Stimulated activated CD8-positive, alpha-beta memory T cell treated with anti-CD3 and anti-CD28 coated beads, Interleukin-12 subunit alpha, Interleukin-12 subunit beta, amount 100 ng/mL, for 1 hour (primary cell): Measurements from ENCODE around the gene MAN1A2.

Experiments
- DNase-seq: peaks from one replicate; pipeline ENCODE4 v3.0.0-alpha.2; 2020; ENCODE audit warnings: low read depth

The MAN1A2 gene

GRCh38 chr1:117359561-117360289 is 7.5 kb upstream of the MAN1A2 start:
- DNase-seq, result no peak

GRCh38 chr1:117362986-117363385 is 4.3 kb upstream of the MAN1A2 start:
- no peak for DNase-seq

- DNase-seq, result no peak
These were observed 3.6 kb upstream of the MAN1A2 start for GRCh38 chr1:117363571-117364048.

- no peak for DNase-seq
These were observed 3.0 kb upstream of the MAN1A2 start for GRCh38 chr1:117364240-117364639.

GRCh38 chr1:117365350-117366176 is 1.7 kb upstream of the MAN1A2 start:
- no peak for DNase-seq

GRCh38 chr1:117366177-117367045 is 838 bp upstream of the MAN1A2 start:
- DNase-seq, result peak; percentile 66

- no peak for DNase-seq
These were observed 1.2 kb downstream of the MAN1A2 start for GRCh38 chr1:117368116-117369108.

GRCh38 chr1:117370071-117370470 is 2.8 kb downstream of the MAN1A2 start:
- DNase-seq, result no peak

GRCh38 chr1:117370509-117370908 is 3.3 kb downstream of the MAN1A2 start:
- DNase-seq, result no peak

GRCh38 chr1:117371441-117372151 is 4.3 kb downstream of the MAN1A2 start:
- no peak for DNase-seq

- DNase-seq, result no peak
These were observed 5.7 kb downstream of the MAN1A2 start for GRCh38 chr1:117372863-117373412.

GRCh38 chr1:117373932-117374331 is 6.7 kb downstream of the MAN1A2 start:
- DNase-seq, result no peak

GRCh38 chr1:117375327-117375726 is 8.1 kb downstream of the MAN1A2 start:
- no peak for DNase-seq

GRCh38 chr1:117387060-117387633 is 19.9 kb downstream of the MAN1A2 start:
- DNase-seq, result no peak

GRCh38 chr1:117388328-117388727 is 21.1 kb downstream of the MAN1A2 start:
- no peak for DNase-seq

GRCh38 chr1:117389284-117389683 is 22.0 kb downstream of the MAN1A2 start:
- DNase-seq, result no peak

- no peak for DNase-seq
These were observed 22.5 kb downstream of the MAN1A2 start for GRCh38 chr1:117389779-117390178.

GRCh38 chr1:117392771-117393170 is 25.5 kb downstream of the MAN1A2 start:
- no peak for DNase-seq

- DNase-seq, result no peak
These were observed 28.8 kb downstream of the MAN1A2 start for GRCh38 chr1:117396074-117396473.

GRCh38 chr1:117396636-117397035 is 29.4 kb downstream of the MAN1A2 start:
- DNase-seq, result no peak
